Measurements from ENCODE around the gene RAD51B. TPM values are rescaled to one million over a fixed set of nuclear protein-coding genes. Genes with fewer than 3 reads are reported as not detected.
A peak's percentile ranks its signal among the peaks of the same experiment; 100 is the strongest.

Gene RAD51B
- total RNA-seq, 1 experiment from 2014 or later: 16.7 TPM

GRCh38 chr14:68471029-68471963, 651.7 kb downstream of the RAD51B start:
- peak overlapping the region; percentile 22 to 33; a peak in 4 of 5 replicates for H3K4me3 Mint-ChIP-seq
- peak overlapping the region; percentile 15 for H3K4me2 ChIP-seq (ENCODE audit: insufficient read depth, insufficient read length, low read length)
- H3K27ac Mint-ChIP-seq: peak overlapping the region; percentile 70 to 98 (median 94)

More at GRCh38 chr14:68471029-68471963, 651.7 kb downstream of the RAD51B start:
- DNase-seq: peak; percentile 76
- Histone ChIP-seq H3K27me3 (ENCODE audit: insufficient read depth, low read length) (no peaks in the 10 kb centered on the region), H4K91ac (ENCODE audit: insufficient read length, low read depth, low read length) (no peak overlapping the region), H3K79me2 (ENCODE audit: insufficient read depth, low read length) (no peaks in the 10 kb centered on the region), H2BK12ac (ENCODE audit: insufficient read length, low read depth, low read length) (no peak overlapping the region), H3K23me2 (ENCODE audit: insufficient read length, low read depth, low read length, poor library complexity, severe bottlenecking) (no peaks in the 10 kb centered on the region), H3K56ac (ENCODE audit: insufficient read length, low read depth, low read length) (no peak overlapping the region), H3K9me3 (ENCODE audit: control insufficient read depth, low read depth, low read length) (no peaks in the 10 kb centered on the region), H3K4me1 (ENCODE audit: insufficient read depth, low read length) (peaks cover 23% of the 10 kb centered on the region), H3K9ac (ENCODE audit: extremely low read depth, insufficient read length, low read length) (no peak overlapping the region), H2AK5ac (ENCODE audit: insufficient read length, low read length) (peak overlapping the region; percentile 60), H2BK15ac (ENCODE audit: low read depth, low read length) (no peak overlapping the region), H4K8ac (replicated peaks; ENCODE audit: insufficient read length, low read depth, low read length) (no peak overlapping the region), H4K5ac (ENCODE audit: insufficient read length, low read depth, low read length) (peak overlapping the region; percentile 35), H3K18ac (ENCODE audit: insufficient read length, low read depth, low read length) (peak overlapping the region; percentile 55), H3K27ac (ENCODE audit: insufficient read length, low read depth, low read length) (peak overlapping the region; percentile 82), H2BK120ac (ENCODE audit: low read depth, low read length, poor library complexity, severe bottlenecking) (peak overlapping the region; percentile 72), H2BK5ac (ENCODE audit: insufficient read length, low read length) (no peak overlapping the region), H2AFZ (ENCODE audit: low read length) (no peak overlapping the region), H4K20me1 (ENCODE audit: control insufficient read depth, insufficient read depth, insufficient read length) (no peaks in the 10 kb centered on the region), H3K23ac (ENCODE audit: insufficient read length, low read depth, low read length) (no peak overlapping the region), H3K4ac (ENCODE audit: low read depth, low read length) (peak overlapping the region; percentile 34; the same call in 1 of the 2 replicates), H3T11ph (ENCODE audit: low read length) (peak overlapping the region; percentile 59), H3K14ac (ENCODE audit: insufficient read depth, low read length) (peak overlapping the region; percentile 77), H2BK20ac (ENCODE audit: low read depth, low read length, poor library complexity, severe bottlenecking) (no peak overlapping the region), H3K79me1 (ENCODE audit: insufficient read depth, low read depth, low read length, poor library complexity, severe bottlenecking) (no peaks in the 10 kb centered on the region)
- Mint-ChIP-seq H3K4me1 (peaks cover 69 to 74% of the 10 kb centered on the region in 2 experiments), H3K9me3 (no peaks in the 10 kb centered on the region; a peak in 1 of 5 replicates), H3K36me3 (ENCODE audit: insufficient read depth in 1 of 3, low read depth in 3 of 3) (peaks cover 0 to 3% (median 0%) of the 10 kb centered on the region in 3 experiments; a peak in 1 of 7 replicates), H3K27me3 (ENCODE audit: low read depth) (no peaks in the 10 kb centered on the region)
- no peak for TF ChIP-seq CTCF (conservative IDR thresholded peaks at IDR 0.05)
- no CpG with 5 or more reads among the region's 12 CpGs for WGBS (ENCODE audit: extremely low coverage, insufficient read length, low lambda C conversion rate)
